Esophagus mucosa (tissue), 1 donor: ENCODE measurements around the gene NBEAL2. TPM values are rescaled to one million over a fixed set of nuclear protein-coding genes. Genes with fewer than 3 reads are reported as not detected.

Source experiments
- ATAC-seq: fragments of 200-7000 bp; cut with Tn5 transposase; one replicate; pipeline ENCODE4 v1.9.1; 2020
- total RNA-seq: library from RNA; stranded (reverse); gene quantifications from one replicate; pipeline ENCODE4 v1.2.4, GENCODE V29; 2023
- donor health status: DM: yes; HTN: yes; CAD: no.

The NBEAL2 gene
- total RNA-seq, 1 donor from 2014 or later, result 117 TPM

DNA sequence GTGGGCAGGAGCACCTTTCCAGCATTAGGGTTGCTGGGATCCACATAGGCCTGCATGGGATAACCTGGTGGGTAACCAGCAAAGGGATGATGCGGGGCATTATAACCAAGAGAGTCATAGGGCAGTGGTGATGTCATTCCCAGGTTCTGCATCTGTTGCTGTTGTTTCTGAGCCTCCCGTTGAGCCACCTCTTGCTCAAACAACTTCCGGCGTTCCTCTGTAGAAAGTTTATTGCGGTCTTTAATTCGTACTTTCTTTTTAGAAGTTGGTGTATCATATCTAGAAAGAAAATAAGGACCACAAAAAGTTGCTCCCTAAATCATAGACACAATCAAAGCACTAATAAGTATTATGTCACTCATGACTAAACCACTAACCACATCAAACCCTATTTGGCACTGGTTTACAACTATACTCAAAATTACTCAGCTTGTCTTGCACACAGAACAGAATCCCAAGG is 77.8 kb downstream of the NBEAL2 start:
- peak; percentile 50 for ATAC-seq

Other genes starting within 250 kb of the NBEAL2 start
- 0.36 TPM for gene MYL3, start 116.2 kb upstream of the NBEAL2 start, total RNA-seq
- 0.28 TPM for gene PTH1R, start 101.9 kb upstream of the NBEAL2 start, total RNA-seq
- 50.2 TPM for gene CCDC12, start 2.9 kb upstream of the NBEAL2 start, total RNA-seq
- 26.6 TPM for gene SETD2, start 184.4 kb downstream of the NBEAL2 start, total RNA-seq